ENCODE results near the gene ADAMTSL1. TPM values are rescaled to one million over a fixed set of nuclear protein-coding genes. Genes with fewer than 3 reads are reported as not detected.

The ADAMTSL1 gene
- total RNA-seq, 2 experiments from 2014 or later, result not detected

- no peak for ATAC-seq
- ChIA-PET POLR2A (no interaction called here), CTCF (no interaction called here)
- intact Hi-C loops (cut with DNase I, micrococcal nuclease), result no loop called here
- H3K9me3 Mint-ChIP-seq (ENCODE audit: low read depth), result no peaks in the 10 kb centered on the region
- peaks cover 2% of the 10 kb centered on the region for H3K27me3 Mint-ChIP-seq
- no peak overlapping the region for H3K4me3 Mint-ChIP-seq
- H3K27ac Mint-ChIP-seq, result no peak overlapping the region
- H3K36me3 Mint-ChIP-seq (ENCODE audit: low read depth), result no peaks in the 10 kb centered on the region
- no peaks in the 10 kb centered on the region for H3K4me1 Mint-ChIP-seq
- no peak for DNase-seq
Observed at GRCh38 chr9:18720691-18721090, 246.7 kb downstream of the ADAMTSL1 start.

DNA sequence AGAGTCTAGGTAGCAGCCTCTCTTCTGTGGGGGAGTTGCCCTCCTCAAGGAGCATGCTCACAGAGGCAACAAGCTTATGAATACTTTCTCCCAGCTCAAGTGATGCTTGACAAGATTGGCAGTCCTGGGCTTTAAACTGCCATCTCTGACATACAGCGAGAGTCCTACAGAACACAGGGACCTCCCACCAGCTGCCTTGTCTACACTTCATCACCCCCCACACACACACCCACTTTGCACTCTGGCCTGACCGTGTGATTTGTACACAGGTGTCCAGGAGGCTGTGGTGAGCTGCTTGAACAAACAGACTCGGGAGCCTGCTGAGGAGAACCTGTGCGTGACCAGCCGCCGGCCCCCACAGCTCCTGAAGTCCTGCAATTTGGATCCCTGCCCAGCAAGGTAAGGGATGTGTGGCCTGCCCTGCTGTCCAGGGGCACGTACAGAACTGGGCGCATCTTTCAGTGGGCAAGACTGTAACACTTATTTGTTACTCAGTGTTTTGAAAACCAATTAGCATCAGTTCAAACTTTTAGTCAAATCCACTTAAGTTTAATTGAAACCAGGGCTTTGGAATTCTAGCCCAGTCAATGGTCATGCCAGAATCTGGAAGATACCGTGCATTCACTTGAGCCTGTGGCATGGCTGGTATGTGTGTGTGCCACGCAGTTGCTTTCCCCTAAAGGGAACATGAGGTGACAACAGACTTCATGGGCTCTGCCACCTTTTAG, 247.5 kb downstream of the ADAMTSL1 start:
- ATAC-seq (no peak), DNase-seq (no peak)
- no peak overlapping the region for H3K27ac Mint-ChIP-seq
- H3K4me1 Mint-ChIP-seq, result no peaks in the 10 kb centered on the region
- no peaks in the 10 kb centered on the region for H3K36me3 Mint-ChIP-seq (ENCODE audit: low read depth)
- H3K9me3 Mint-ChIP-seq (ENCODE audit: low read depth), result no peaks in the 10 kb centered on the region
- no peak overlapping the region for H3K4me3 Mint-ChIP-seq
- intact Hi-C loops (cut with DNase I, micrococcal nuclease), result no loop called here
- POLR2A ChIA-PET, result no interaction called here
- H3K27me3 Mint-ChIP-seq, result peaks cover 2% of the 10 kb centered on the region
- CTCF ChIA-PET, result no interaction called here

GRCh38 chr9:18721995-18722310, 248.0 kb downstream of the ADAMTSL1 start:
- POLR2A ChIA-PET, result no interaction called here
- Mint-ChIP-seq H3K4me3 (no peak overlapping the region), H3K36me3 (ENCODE audit: low read depth) (no peaks in the 10 kb centered on the region), H3K9me3 (ENCODE audit: low read depth) (no peaks in the 10 kb centered on the region), H3K27ac (no peak overlapping the region), H3K27me3 (peaks cover 2% of the 10 kb centered on the region), H3K4me1 (no peaks in the 10 kb centered on the region)
- no peak for DNase-seq
- intact Hi-C loops (cut with DNase I, micrococcal nuclease), result no loop called here
- CTCF ChIA-PET, result no interaction called here
- no peak for ATAC-seq

DNA sequence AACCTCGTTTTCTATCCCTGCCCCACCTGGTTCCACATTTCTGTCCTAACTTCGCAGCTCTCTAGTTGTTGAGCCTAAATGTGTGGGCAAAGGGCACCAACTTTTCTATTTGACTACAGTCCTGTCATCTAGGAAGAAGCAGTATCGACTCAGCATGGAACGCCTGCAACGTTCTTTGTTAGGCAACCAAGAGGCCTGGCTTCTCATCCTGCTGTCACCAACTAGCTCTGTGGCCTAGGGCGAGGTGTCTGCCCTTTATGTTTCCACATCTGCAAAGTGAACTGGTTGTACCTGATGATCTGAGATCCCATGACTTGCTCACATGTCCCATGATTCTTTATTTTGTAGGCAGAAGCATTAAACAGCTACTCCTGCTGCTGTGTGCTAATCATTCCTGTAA, 248.9 kb downstream of the ADAMTSL1 start:
- DNase-seq (no peak), ATAC-seq (no peak)
- H3K36me3 Mint-ChIP-seq (ENCODE audit: low read depth), result no peaks in the 10 kb centered on the region
- no peaks in the 10 kb centered on the region for H3K9me3 Mint-ChIP-seq (ENCODE audit: low read depth)
- H3K27ac Mint-ChIP-seq, result no peak overlapping the region
- no peak overlapping the region for H3K4me3 Mint-ChIP-seq
- intact Hi-C loops (cut with DNase I, micrococcal nuclease), result no loop called here
- POLR2A ChIA-PET, result no interaction called here
- peaks cover 2% of the 10 kb centered on the region for H3K27me3 Mint-ChIP-seq
- H3K4me1 Mint-ChIP-seq, result no peaks in the 10 kb centered on the region
- CTCF ChIA-PET, result interaction anchor here (0.7 kb wide), 1 partner anchor 143 kb away, joined by 3 read pairs; no protein-coding TSS in a partner anchor

DNA sequence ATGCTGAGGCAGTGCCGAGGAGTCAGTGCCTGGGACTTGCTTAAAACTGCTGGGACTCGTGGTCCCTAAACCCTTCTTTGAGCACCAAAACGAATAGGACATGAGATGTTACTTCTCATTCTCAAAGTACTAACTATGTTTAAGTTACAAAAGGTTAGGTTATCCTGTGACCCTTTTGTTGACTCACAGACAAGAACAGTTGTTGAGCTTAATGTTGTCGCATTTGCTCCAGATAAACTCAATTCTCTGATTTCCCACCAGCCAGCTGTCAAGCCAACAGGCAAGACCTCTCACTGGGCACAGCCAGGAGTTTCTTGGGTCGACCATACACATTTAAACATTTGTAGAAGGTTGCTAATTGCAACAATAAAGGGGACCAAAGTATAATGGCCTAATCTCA, 249.4 kb downstream of the ADAMTSL1 start:
- Mint-ChIP-seq H3K27me3 (peaks cover 2% of the 10 kb centered on the region), H3K4me3 (no peak overlapping the region), H3K27ac (no peak overlapping the region), H3K4me1 (no peaks in the 10 kb centered on the region), H3K9me3 (ENCODE audit: low read depth) (no peaks in the 10 kb centered on the region), H3K36me3 (ENCODE audit: low read depth) (no peaks in the 10 kb centered on the region)
- intact Hi-C loops (cut with DNase I, micrococcal nuclease), result no loop called here
- ATAC-seq (no peak), DNase-seq (no peak)
- POLR2A ChIA-PET, result no interaction called here
- CTCF ChIA-PET, result no interaction called here

- H3K4me1 Mint-ChIP-seq, result no peaks in the 10 kb centered on the region
- CTCF ChIA-PET, result no interaction called here
- POLR2A ChIA-PET, result no interaction called here
- DNase-seq (no peak), ATAC-seq (no peak)
- no peaks in the 10 kb centered on the region for H3K9me3 Mint-ChIP-seq (ENCODE audit: low read depth)
- H3K27me3 Mint-ChIP-seq, result peaks cover 2% of the 10 kb centered on the region
- H3K36me3 Mint-ChIP-seq (ENCODE audit: low read depth), result no peaks in the 10 kb centered on the region
- intact Hi-C loops (cut with DNase I, micrococcal nuclease), result no loop called here
- H3K4me3 Mint-ChIP-seq, result no peak overlapping the region
- no peak overlapping the region for H3K27ac Mint-ChIP-seq
Observed at GRCh38 chr9:18726546-18726945, 252.6 kb downstream of the ADAMTSL1 start.

GRCh38 chr9:18727904-18728303, 254.0 kb downstream of the ADAMTSL1 start:
- CTCF ChIA-PET, result interaction anchor here (1.0 kb wide), 1 partner anchor 10 kb away, joined by 3 read pairs; no protein-coding TSS in a partner anchor
- DNase-seq (no peak), ATAC-seq (no peak)
- Mint-ChIP-seq H3K4me1 (no peaks in the 10 kb centered on the region), H3K27me3 (no peaks in the 10 kb centered on the region), H3K9me3 (ENCODE audit: low read depth) (no peaks in the 10 kb centered on the region), H3K36me3 (ENCODE audit: low read depth) (no peaks in the 10 kb centered on the region), H3K27ac (no peak overlapping the region), H3K4me3 (no peak overlapping the region)
- POLR2A ChIA-PET, result no interaction called here
- intact Hi-C loops (cut with DNase I, micrococcal nuclease), result no loop called here

DNA sequence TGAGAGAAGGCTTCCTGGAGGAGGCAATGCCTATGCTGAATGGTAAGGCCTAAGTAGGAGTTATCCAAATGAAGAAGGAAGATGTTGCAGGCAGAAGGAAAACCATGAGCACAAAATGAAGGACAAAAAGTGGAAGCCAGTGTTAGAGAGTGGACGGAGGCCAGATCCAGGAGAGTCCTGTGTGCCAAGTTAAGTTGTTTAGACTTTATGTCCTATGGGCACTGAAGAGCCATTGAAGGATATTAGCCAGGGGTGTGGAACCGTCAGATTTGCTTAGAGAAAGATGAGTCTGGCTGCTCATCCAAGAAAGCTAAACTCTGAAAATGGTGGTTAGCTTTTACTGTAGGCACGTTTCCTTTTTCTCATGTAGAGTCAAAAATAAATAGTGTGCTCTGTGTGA, 254.7 kb downstream of the ADAMTSL1 start:
- no peak for ATAC-seq
- Mint-ChIP-seq H3K27ac (no peak overlapping the region), H3K4me1 (no peaks in the 10 kb centered on the region), H3K4me3 (no peak overlapping the region), H3K27me3 (no peaks in the 10 kb centered on the region), H3K9me3 (ENCODE audit: low read depth) (no peaks in the 10 kb centered on the region), H3K36me3 (ENCODE audit: low read depth) (no peaks in the 10 kb centered on the region)
- intact Hi-C loops (cut with DNase I, micrococcal nuclease), result no loop called here
- ChIA-PET CTCF (interaction anchor here (1.0 kb wide), 1 partner anchor 9 kb away, joined by 3 read pairs; no protein-coding TSS in a partner anchor), POLR2A (no interaction called here)
- no peak for DNase-seq

- POLR2A ChIA-PET, result no interaction called here
- no peak overlapping the region for H3K4me3 Mint-ChIP-seq
- no peak for ATAC-seq
Observed at GRCh38 chr9:18730241-18730640, 256.3 kb downstream of the ADAMTSL1 start.

DNA sequence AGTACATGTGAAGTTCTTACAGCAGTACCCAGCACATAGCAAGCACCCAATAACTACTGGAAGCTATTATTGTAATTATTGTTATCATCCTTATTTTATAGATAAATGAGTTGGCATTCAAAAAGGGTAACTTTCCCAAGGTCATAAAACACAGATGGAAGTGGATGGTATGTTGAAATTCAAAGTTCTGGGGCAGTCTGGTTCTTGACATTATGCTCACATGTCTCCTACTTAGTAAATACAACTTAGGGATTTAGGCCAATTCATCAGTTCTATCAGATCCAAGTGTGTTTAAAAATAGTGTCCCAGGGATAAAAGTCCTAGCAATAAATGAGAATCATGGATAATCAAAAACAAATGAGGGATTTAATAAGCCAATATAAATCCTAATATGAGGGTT, 265.2 kb downstream of the ADAMTSL1 start:
- H3K27ac Mint-ChIP-seq, result no peak overlapping the region
- no peak overlapping the region for H3K4me3 Mint-ChIP-seq
- H3K9me3 Mint-ChIP-seq (ENCODE audit: low read depth), result no peaks in the 10 kb centered on the region
- ChIA-PET POLR2A (no interaction called here), CTCF (no interaction called here)
- H3K36me3 Mint-ChIP-seq (ENCODE audit: low read depth), result no peaks in the 10 kb centered on the region
- DNase-seq, result no peak
- intact Hi-C loops (cut with DNase I, micrococcal nuclease), result no loop called here
- no peaks in the 10 kb centered on the region for H3K27me3 Mint-ChIP-seq
- no peaks in the 10 kb centered on the region for H3K4me1 Mint-ChIP-seq
- no peak for ATAC-seq

More at GRCh38 chr9:18730241-18730640, 256.3 kb downstream of the ADAMTSL1 start:
- CTCF ChIA-PET, result interaction anchor here (0.7 kb wide), 1 partner anchor 286 kb away, joined by 3 read pairs; no protein-coding TSS in a partner anchor
- no peaks in the 10 kb centered on the region for H3K4me1 Mint-ChIP-seq
- H3K9me3 Mint-ChIP-seq (ENCODE audit: low read depth), result no peaks in the 10 kb centered on the region
- no peak overlapping the region for H3K27ac Mint-ChIP-seq
- H3K27me3 Mint-ChIP-seq, result no peaks in the 10 kb centered on the region
- H3K36me3 Mint-ChIP-seq (ENCODE audit: low read depth), result no peaks in the 10 kb centered on the region
- intact Hi-C loops (cut with DNase I, micrococcal nuclease), result no loop called here
- DNase-seq, result no peak

- ATAC-seq (no peak), DNase-seq (no peak)
- CTCF ChIA-PET, result no interaction called here
- no peaks in the 10 kb centered on the region for H3K4me1 Mint-ChIP-seq
- H3K9me3 Mint-ChIP-seq (ENCODE audit: low read depth), result no peaks in the 10 kb centered on the region
- H3K27ac Mint-ChIP-seq, result no peak overlapping the region
- intact Hi-C loops (cut with DNase I, micrococcal nuclease), result no loop called here
- H3K27me3 Mint-ChIP-seq, result no peaks in the 10 kb centered on the region
- H3K4me3 Mint-ChIP-seq, result no peak overlapping the region
- H3K36me3 Mint-ChIP-seq (ENCODE audit: low read depth), result no peaks in the 10 kb centered on the region
- POLR2A ChIA-PET, result no interaction called here
Observed at GRCh38 chr9:18739641-18740318, 265.8 kb downstream of the ADAMTSL1 start.

- H3K36me3 Mint-ChIP-seq (ENCODE audit: low read depth), result no peaks in the 10 kb centered on the region
- ChIA-PET CTCF (no interaction called here), POLR2A (no interaction called here)
- intact Hi-C loops (cut with DNase I, micrococcal nuclease), result no loop called here
- no peaks in the 10 kb centered on the region for H3K9me3 Mint-ChIP-seq (ENCODE audit: low read depth)
- H3K27me3 Mint-ChIP-seq, result no peaks in the 10 kb centered on the region
- no peak overlapping the region for H3K4me3 Mint-ChIP-seq
- ATAC-seq (no peak), DNase-seq (no peak)
- H3K27ac Mint-ChIP-seq, result no peak overlapping the region
- H3K4me1 Mint-ChIP-seq, result no peaks in the 10 kb centered on the region
Observed at GRCh38 chr9:18741359-18741758, 267.4 kb downstream of the ADAMTSL1 start.

Data from activated CD4-positive, alpha-beta T cell treated with anti-CD3 and anti-CD28 coated beads for 36 hours (primary cell).